MM.1S (cell line): ENCODE data around the gene LRRC23.

Experiments used
- DNase-seq: peaks from one replicate; pipeline ENCODE4 v3.0.0-alpha.2; 2015
- H2AFZ ChIP-seq: fragments of 300-600 bp; sonication (generic); 2 replicates; pipeline ENCODE4 v1.6.0; 2016; ENCODE audit warnings: antibody characterized with exemption, low read length
- H3F3A ChIP-seq: fragments of 300-600 bp; sonication (generic); 2 replicates; pipeline ENCODE4 v1.6.1; 2016; ENCODE audit warnings: mild to moderate bottlenecking, antibody characterized with exemption, low read length, moderate library complexity, mixed read lengths; ENCODE audit not compliant: insufficient read depth
- H3K27ac ChIP-seq: fragments of 300-600 bp; sonication (generic); 2 replicates; pipeline ENCODE4 v1.5.1; 2016; ENCODE audit warnings: mild to moderate bottlenecking, low read length
- H3K27me3 ChIP-seq: fragments of 300-600 bp; sonication (generic); replicated peaks from 2 replicates; pipeline ENCODE4 v1.6.0; 2016; ENCODE audit warnings: low read length; ENCODE audit not compliant: insufficient read depth
- H3K36me3 ChIP-seq: fragments of 300-600 bp; sonication (generic); replicated peaks from 2 replicates; pipeline ENCODE4 v1.6.1; 2016; ENCODE audit warnings: mild to moderate bottlenecking, low read length, mixed read lengths; ENCODE audit not compliant: insufficient read depth
- H3K4me1 ChIP-seq: fragments of 300-600 bp; sonication (generic); 2 replicates; pipeline ENCODE4 v1.6.1; 2016; ENCODE audit warnings: low read length, mixed read lengths
- H3K4me2 ChIP-seq: fragments of 300-600 bp; sonication (generic); 2 replicates; pipeline ENCODE4 v1.6.0; 2016; ENCODE audit warnings: low read depth, low read length
- H3K4me3 ChIP-seq: fragments of 300-600 bp; sonication (generic); 2 replicates; pipeline ENCODE4 v1.5.1; 2016; ENCODE audit warnings: low read length, mixed read lengths
- H3K79me2 ChIP-seq: fragments of 300-600 bp; sonication (generic); 2 replicates; pipeline ENCODE4 v1.6.1; 2016; ENCODE audit warnings: mixed run types, low read length, mixed read lengths
- H3K9ac ChIP-seq: fragments of 300-600 bp; sonication (generic); 2 replicates; pipeline ENCODE4 v1.6.1; 2016; ENCODE audit warnings: low read length, mixed read lengths
- H3K9me2 ChIP-seq: fragments of 300-600 bp; sonication (generic); replicated peaks from 2 replicates; pipeline ENCODE4 v1.6.1; 2016; ENCODE audit warnings: mild to moderate bottlenecking, low read length, mixed read lengths; ENCODE audit not compliant: insufficient read depth
- H3K9me3 ChIP-seq: fragments of 300-600 bp; sonication (generic); replicated peaks from 2 replicates; pipeline ENCODE4 v1.6.1; 2016; ENCODE audit warnings: mild to moderate bottlenecking, low read length, mixed read lengths; ENCODE audit not compliant: insufficient read depth
- H4K20me1 ChIP-seq: fragments of 300-600 bp; sonication (generic); 2 replicates; pipeline ENCODE4 v1.6.1; 2016; ENCODE audit warnings: mild to moderate bottlenecking, low read length, moderate library complexity, mixed read lengths; ENCODE audit not compliant: insufficient read depth
- EZH2 ChIP-seq: fragments of 300-600 bp; sonication (generic); optimal IDR thresholded peaks from 2 replicates; pipeline ENCODE3; 2017; ENCODE audit warnings: low read depth, mild to moderate bottlenecking, antibody characterized with exemption, low read length, mixed read lengths
- EZH2phosphoT487 ChIP-seq: fragments of 300-600 bp; sonication (generic); IDR thresholded peaks from 2 replicates; pipeline ENCODE4 v1.6.1; 2018; ENCODE audit warnings: antibody characterized with exemption, low read length
- TF ChIP-seq, protein P1 (sequence below): fragments of 300-600 bp; sonication (generic); IDR thresholded peaks from 2 replicates; pipeline ENCODE4 v1.5.1; 2016; ENCODE audit warnings: antibody characterized with exemption, low read length, mixed read lengths

LRRC23 gene

DNA sequence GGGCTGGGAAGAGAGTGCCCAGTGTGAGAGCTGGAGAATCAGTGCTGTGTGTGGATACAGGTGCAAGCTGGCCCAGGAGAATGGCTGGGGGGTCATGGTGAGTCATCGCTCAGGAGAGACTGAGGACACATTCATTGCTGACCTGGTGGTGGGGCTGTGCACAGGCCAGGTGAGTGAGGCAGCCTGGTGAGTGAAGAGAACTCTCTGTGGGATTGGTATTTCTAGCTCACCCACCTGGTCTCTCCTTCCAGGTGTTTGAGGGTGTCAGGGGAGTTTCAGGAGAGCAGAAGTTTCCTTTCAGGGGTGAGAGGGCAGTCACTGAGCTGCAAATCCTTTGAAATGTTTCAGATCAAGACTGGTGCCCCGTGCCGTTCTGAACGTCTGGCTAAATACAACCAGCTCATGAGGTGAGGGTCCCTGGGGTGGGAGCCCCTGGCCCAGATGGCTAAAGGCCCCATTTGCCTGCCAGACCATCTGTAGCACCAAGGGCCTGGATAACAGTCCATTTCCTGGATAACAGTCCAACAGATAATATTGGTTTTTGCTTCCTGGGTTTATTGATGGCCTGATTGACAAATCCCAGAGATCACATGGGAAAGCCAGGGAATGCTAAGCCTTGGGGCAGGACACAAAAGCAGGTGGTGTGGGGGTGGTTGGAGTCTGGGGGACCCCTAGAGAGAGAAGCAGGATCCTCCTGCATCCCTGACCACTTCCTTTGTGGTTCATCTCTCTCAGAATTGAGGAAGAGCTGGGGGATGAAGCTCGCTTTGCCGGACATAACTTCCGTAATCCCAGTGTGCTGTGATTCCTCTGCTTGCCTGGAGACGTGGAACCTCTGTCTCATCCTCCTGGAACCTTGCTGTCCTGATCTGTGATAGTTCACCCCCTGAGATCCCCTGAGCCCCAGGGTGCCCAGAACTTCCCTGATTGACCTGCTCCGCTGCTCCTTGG, 17.6 kb downstream of the LRRC23 start:
- Histone ChIP-seq H2AFZ (no peak overlapping the region), H3K9me2 (no peaks in the 10 kb centered on the region), H3F3A (peaks cover 62% of the 10 kb centered on the region), H4K20me1 (no peaks in the 10 kb centered on the region), H3K4me1 (peaks cover 73% of the 10 kb centered on the region), H3K27me3 (no peaks in the 10 kb centered on the region), H3K9ac (peak overlapping the region; percentile 74), H3K9me3 (no peaks in the 10 kb centered on the region), H3K79me2 (peaks cover 41% of the 10 kb centered on the region), H3K36me3 (no peaks in the 10 kb centered on the region; the same call in 1 of the 2 replicates), H3K4me3 (peak overlapping the region; percentile 45), H3K4me2 (peak overlapping the region; percentile 76), H3K27ac (peak overlapping the region; percentile 92)
- DNase-seq, result peak; percentile 92
- TF ChIP-seq EZH2 (no peak), EZH2phosphoT487 (no peak)
- TF ChIP-seq, protein P1, sequence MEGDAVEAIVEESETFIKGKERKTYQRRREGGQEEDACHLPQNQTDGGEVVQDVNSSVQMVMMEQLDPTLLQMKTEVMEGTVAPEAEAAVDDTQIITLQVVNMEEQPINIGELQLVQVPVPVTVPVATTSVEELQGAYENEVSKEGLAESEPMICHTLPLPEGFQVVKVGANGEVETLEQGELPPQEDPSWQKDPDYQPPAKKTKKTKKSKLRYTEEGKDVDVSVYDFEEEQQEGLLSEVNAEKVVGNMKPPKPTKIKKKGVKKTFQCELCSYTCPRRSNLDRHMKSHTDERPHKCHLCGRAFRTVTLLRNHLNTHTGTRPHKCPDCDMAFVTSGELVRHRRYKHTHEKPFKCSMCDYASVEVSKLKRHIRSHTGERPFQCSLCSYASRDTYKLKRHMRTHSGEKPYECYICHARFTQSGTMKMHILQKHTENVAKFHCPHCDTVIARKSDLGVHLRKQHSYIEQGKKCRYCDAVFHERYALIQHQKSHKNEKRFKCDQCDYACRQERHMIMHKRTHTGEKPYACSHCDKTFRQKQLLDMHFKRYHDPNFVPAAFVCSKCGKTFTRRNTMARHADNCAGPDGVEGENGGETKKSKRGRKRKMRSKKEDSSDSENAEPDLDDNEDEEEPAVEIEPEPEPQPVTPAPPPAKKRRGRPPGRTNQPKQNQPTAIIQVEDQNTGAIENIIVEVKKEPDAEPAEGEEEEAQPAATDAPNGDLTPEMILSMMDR, result peak; percentile 50

DNA sequence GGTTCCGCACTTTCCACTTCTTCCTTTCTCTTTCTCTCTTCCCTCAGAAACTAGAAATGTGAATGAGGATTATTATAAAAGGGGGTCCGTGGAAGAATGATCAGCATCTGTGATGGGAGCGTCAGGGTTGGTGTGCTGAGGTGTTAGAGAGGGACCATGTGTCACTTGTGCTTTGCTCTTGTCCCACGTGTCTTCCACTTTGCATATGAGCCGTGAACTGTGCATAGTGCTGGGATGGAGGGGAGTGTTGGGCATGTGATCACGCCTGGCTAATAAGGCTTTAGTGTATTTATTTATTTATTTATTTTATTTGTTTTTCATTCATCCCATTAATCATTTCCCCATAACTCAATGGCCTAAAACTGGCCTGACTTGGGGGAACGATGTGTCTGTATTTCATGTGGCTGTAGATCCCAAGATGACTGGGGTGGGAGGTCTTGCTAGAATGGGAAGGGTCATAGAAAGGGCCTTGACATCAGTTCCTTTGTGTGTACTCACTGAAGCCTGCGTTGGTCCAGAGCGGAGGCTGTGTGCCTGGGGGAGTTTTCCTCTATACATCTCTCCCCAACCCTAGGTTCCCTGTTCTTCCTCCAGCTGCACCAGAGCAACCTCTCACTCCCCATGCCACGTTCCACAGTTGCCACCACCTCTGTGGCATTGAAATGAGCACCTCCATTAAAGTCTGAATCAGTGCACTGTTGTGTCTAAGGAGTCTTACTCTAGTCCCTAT, 18.5 kb downstream of the LRRC23 start:
- no peak for DNase-seq
- Histone ChIP-seq H3K79me2 (peaks cover 39% of the 10 kb centered on the region), H3K9me3 (no peaks in the 10 kb centered on the region), H3K9me2 (no peaks in the 10 kb centered on the region), H3K27ac (peak overlapping the region; percentile 92), H4K20me1 (no peaks in the 10 kb centered on the region), H2AFZ (no peak overlapping the region), H3K4me3 (peak overlapping the region; percentile 45), H3K4me2 (peak overlapping the region; percentile 76), H3K9ac (peak overlapping the region; percentile 74), H3K27me3 (no peaks in the 10 kb centered on the region), H3K36me3 (no peaks in the 10 kb centered on the region; the same call in 1 of the 2 replicates), H3F3A (peaks cover 60% of the 10 kb centered on the region), H3K4me1 (peaks cover 69% of the 10 kb centered on the region)
- TF ChIP-seq EZH2phosphoT487, result no peak
- TF ChIP-seq, protein P1, result no peak
- TF ChIP-seq EZH2, result no peak

DNA sequence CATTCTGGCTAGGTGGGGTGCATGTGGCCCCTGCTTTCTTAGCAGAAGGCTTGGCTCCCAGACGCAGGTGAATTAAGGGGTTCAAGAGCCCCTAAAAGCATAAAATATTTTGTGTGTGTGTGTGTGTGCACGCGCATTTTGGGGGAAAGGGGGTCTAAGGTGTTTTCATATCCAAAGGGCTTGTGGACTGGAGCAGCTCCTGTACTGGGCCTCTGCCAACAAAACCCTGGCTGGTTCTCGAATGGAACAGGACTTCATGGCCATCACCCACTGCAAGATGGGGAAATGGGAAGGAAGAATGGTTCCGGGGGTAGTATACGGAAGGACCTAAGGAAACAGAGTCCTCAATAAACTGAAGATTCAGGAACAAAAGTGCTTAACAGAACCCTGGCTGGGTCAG, 19.2 kb downstream of the LRRC23 start:
- H3K4me1 ChIP-seq, result peaks cover 71% of the 10 kb centered on the region
- peaks cover 60% of the 10 kb centered on the region for H3F3A ChIP-seq
- H3K4me2 ChIP-seq, result peak overlapping the region; percentile 83; the same call in 1 of the 2 replicates
- no peak for TF ChIP-seq EZH2phosphoT487
- TF ChIP-seq, protein P1, result no peak
- no peaks in the 10 kb centered on the region for H3K27me3 ChIP-seq
- H3K9me3 ChIP-seq, result no peaks in the 10 kb centered on the region
- H3K36me3 ChIP-seq, result no peaks in the 10 kb centered on the region; the same call in 1 of the 2 replicates
- H3K27ac ChIP-seq, result peak overlapping the region; percentile 92; the same call in 1 of the 2 replicates
- H3K4me3 ChIP-seq, result no peak overlapping the region
- H3K9me2 ChIP-seq, result no peaks in the 10 kb centered on the region
- H4K20me1 ChIP-seq, result no peaks in the 10 kb centered on the region
- H3K79me2 ChIP-seq, result peaks cover 45% of the 10 kb centered on the region
- H3K9ac ChIP-seq, result peak overlapping the region; percentile 56; the same call in 1 of the 2 replicates
- no peak for DNase-seq
- H2AFZ ChIP-seq, result no peak overlapping the region
